ENCODE data around the gene MLEC. TPM values are rescaled to one million over a fixed set of nuclear protein-coding genes. Genes with fewer than 3 reads are reported as not detected.

Gene MLEC
- total RNA-seq, 1 experiment from 2014 or later: 181 TPM

GRCh38 chr12:120690978-120691377 lies 4.0 kb downstream of the MLEC start:
- Mint-ChIP-seq H3K36me3 (ENCODE audit: insufficient read depth in 1 of 3, low read depth in 3 of 3) (peaks cover 14 to 30% (median 21%) of the 10 kb centered on the region in 3 experiments; a peak in 6 of 7 replicates), H3K4me3 (no peak overlapping the region), H3K9me3 (no peaks in the 10 kb centered on the region), H3K27me3 (ENCODE audit: low read depth) (no peaks in the 10 kb centered on the region), H3K4me1 (peaks cover 60 to 65% of the 10 kb centered on the region in 2 experiments), H3K27ac (peak overlapping the region in 1 of 3 experiments; percentile 60; a peak in 1 of 7 replicates)
- H3K27ac ChIP-seq (ENCODE audit: insufficient read length, low read depth, low read length): no peak overlapping the region
- no peaks in the 10 kb centered on the region for H4K20me1 ChIP-seq (ENCODE audit: control insufficient read depth, insufficient read depth, insufficient read length)
- peaks cover 14% of the 10 kb centered on the region for H3K23me2 ChIP-seq (ENCODE audit: insufficient read length, low read depth, low read length, poor library complexity, severe bottlenecking)
- no peak overlapping the region for H3K56ac ChIP-seq (ENCODE audit: insufficient read length, low read depth, low read length)
- H3K4me1 ChIP-seq (ENCODE audit: insufficient read depth, low read length): peaks cover 5% of the 10 kb centered on the region; the same call in 1 of the 2 replicates
- H3K27me3 ChIP-seq (ENCODE audit: insufficient read depth, low read length): no peaks in the 10 kb centered on the region
- H2AK5ac ChIP-seq (ENCODE audit: insufficient read length, low read length): no peak overlapping the region
- H4K8ac ChIP-seq (replicated peaks; ENCODE audit: insufficient read length, low read depth, low read length): no peak overlapping the region
- WGBS (ENCODE audit: extremely low coverage, insufficient read length, low lambda C conversion rate): no CpG with 5 or more reads among the region's 3 CpGs
- DNase-seq: no peak
- H2BK120ac ChIP-seq (ENCODE audit: low read depth, low read length, poor library complexity, severe bottlenecking): no peak overlapping the region
- H3K9me3 ChIP-seq (ENCODE audit: control insufficient read depth, low read depth, low read length): no peaks in the 10 kb centered on the region
- H2BK5ac ChIP-seq (ENCODE audit: insufficient read length, low read length): no peak overlapping the region
- H3K79me2 ChIP-seq (ENCODE audit: insufficient read depth, low read length): peaks cover 34% of the 10 kb centered on the region
- H4K91ac ChIP-seq (ENCODE audit: insufficient read length, low read depth, low read length): no peak overlapping the region
- H2BK15ac ChIP-seq (ENCODE audit: low read depth, low read length): no peak overlapping the region
- no peak overlapping the region for H3K14ac ChIP-seq (ENCODE audit: insufficient read depth, low read length)
- no peak overlapping the region for H3K4ac ChIP-seq (ENCODE audit: low read depth, low read length)
- no peak overlapping the region for H2BK12ac ChIP-seq (ENCODE audit: insufficient read length, low read depth, low read length)
- no peak overlapping the region for H3K23ac ChIP-seq (ENCODE audit: insufficient read length, low read depth, low read length)
- no peak overlapping the region for H3T11ph ChIP-seq (ENCODE audit: low read length)
- H2AFZ ChIP-seq (ENCODE audit: low read length): no peak overlapping the region
- TF ChIP-seq CTCF (conservative IDR thresholded peaks at IDR 0.05): no peak
- no peak overlapping the region for H4K5ac ChIP-seq (ENCODE audit: insufficient read length, low read depth, low read length)
- no peak overlapping the region for H3K4me2 ChIP-seq (ENCODE audit: insufficient read depth, insufficient read length, low read length)
- H2BK20ac ChIP-seq (ENCODE audit: low read depth, low read length, poor library complexity, severe bottlenecking): no peak overlapping the region
- no peaks in the 10 kb centered on the region for H3K79me1 ChIP-seq (ENCODE audit: insufficient read depth, low read depth, low read length, poor library complexity, severe bottlenecking)
- H3K9ac ChIP-seq (ENCODE audit: extremely low read depth, insufficient read length, low read length): no peak overlapping the region
- no peak overlapping the region for H3K18ac ChIP-seq (ENCODE audit: insufficient read length, low read depth, low read length)
